Amniotic stem cell (primary cell): Measurements from ENCODE around the gene NDUFA8.
"Not testable (repeated sequence)": the region's sequence is repeated elsewhere in the genome, so short reads cannot be mapped to it uniquely, and the experiment has no call there.

Experiments
- DNase-seq: peaks from one replicate; lab custom pipeline; 2025; lab: John Stamatoyannopoulos, UW

NDUFA8 gene

DNA sequence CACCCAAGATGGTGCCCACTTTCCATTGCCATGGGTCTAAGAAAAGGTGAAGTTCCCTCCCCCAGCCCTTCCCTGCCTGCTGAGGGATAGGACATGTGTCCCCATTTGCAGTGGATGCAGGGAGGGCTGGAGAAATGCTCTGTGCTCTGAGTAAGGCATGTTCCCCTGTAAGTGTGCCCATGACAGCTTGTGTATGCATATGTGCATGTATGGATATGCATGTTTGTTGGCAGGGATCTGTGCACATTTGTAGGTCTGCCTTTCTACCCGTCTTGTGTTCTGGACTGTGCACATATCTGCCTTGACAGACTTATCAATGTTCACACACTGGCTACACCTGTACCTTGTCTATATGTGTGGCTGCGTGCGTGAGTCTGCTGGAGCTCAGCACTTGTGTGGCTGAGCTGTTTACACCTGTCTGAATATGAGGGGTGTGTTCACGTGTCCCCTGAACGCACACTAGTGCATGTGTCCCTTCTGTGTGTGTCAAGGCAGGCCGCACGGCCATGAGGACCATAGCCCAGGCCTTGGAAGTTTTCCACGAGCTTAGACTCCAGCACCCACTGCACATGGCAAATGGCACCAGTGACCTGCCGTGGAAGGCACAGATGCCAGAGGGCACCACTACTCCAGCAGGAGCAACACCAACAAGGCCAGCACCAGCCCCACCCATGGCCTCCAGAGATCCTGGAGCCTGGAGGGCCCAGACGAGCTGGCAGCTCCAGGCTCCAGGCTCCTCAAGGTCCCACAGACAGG, 39.1 kb downstream of the NDUFA8 start:
- DNase-seq: no peak

DNA sequence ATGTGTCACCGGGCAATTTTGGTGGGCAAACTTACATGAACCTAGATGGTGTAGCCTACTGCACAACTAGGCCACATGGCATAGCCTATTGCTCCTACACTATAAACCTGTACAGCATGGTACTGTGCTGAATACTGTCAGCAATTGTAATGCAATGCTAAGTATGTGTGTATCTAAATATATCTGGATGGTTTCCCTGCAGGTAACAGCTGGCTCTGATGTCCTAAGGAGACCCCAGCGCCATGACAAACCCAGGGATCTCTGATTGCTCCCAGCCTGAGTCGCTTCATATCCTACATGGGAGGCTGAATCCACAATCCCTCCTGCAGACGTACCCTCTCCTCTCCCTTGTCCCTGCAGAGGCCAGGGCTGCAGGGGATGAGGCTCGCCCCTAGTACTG, 39.9 kb downstream of the NDUFA8 start:
- DNase-seq: no peak

DNA sequence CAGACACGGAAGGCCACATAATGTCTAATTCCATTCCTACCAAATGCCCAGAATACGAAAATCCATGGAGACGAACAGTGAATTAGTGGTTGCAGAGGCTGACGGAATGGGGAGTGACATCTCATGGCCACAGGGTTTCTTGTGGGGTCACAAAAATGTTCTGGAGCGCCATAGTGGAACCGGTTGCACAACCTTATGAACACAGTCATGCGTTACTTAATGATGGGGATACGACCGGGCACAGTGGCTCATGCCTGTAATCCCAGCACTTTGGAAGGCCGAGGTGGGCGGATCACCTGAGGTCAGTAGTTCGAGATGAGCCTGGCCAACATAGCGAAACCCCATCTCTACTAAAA, 40.4 kb downstream of the NDUFA8 start:
- no peak for DNase-seq

- no peak for DNase-seq
Observed at GRCh38 chr9:122118343-122119165, 41.0 kb downstream of the NDUFA8 start.

- DNase-seq: not testable (repeated sequence)
Observed at GRCh38 chr9:122117241-122117640, 42.3 kb downstream of the NDUFA8 start.

- no peak for DNase-seq
Observed at GRCh38 chr9:122116448-122117173, 43.0 kb downstream of the NDUFA8 start.

DNA sequence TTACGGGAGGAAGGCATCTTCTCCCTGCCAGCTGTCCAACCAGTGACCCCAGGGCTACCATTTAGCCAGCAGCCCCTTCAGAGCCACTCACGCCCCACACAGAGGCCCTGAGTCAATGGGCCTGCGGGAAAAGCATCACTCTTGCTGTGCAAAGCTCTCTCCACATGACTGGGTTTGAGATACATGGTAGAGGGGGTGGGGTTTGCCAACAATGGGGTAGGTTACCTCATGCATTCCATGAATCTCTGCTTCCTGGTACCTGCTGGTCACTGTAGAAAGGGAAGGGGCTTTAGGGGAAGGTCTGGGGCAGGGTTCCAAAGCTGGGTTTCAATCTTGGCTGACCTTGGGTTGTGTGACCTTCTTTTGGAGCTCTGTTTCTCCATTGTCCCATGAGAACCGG, 43.5 kb downstream of the NDUFA8 start:
- DNase-seq: no peak

DNA sequence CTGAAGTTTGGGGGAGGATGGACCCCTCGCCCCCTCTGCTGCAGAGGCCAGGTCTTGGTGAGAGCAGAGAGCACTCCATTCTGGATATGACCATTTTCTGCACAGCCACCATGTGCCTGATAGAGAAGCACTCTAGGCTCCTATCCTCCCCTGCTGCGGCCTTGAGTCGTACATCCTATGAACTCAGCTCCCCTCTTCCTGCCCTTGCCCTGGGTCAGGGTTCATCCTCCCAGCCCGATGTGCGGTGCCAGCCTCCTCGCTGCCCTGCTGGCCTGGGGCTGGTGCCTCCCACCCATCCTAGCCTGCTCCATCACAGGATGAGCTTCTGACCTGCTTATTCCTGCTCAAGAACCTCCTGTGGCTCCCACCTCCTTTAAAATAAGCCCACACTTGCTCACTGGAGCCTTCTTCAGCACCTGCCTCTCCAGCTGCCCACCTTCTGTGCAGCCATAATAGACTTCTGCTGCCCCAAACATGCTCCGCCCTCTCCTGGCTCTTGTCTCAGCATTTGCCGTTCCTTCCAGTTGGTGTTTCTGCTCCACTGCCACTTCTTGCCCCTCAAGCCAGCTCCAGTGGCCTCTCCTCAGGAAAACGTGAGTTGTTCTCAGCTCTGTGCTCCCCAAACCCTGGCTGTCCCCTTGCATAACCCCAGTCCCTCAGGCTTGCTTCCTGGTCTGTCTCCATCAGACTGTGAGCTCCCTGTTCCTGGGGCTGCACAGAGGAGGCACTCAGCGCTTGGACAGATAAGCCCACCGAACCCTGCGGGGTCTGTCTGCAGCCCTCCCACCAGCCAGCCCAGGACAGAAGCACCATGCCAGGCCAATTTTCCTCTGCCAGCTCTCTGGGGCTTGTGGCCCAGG, 44.2 kb downstream of the NDUFA8 start:
- DNase-seq: no peak

GRCh38 chr9:122113574-122113973, 46.0 kb downstream of the NDUFA8 start:
- no peak for DNase-seq

GRCh38 chr9:122112238-122112637, 47.3 kb downstream of the NDUFA8 start:
- no peak for DNase-seq

- no peak for DNase-seq
Observed at GRCh38 chr9:122111413-122112085, 48.0 kb downstream of the NDUFA8 start.

GRCh38 chr9:122110100-122110833, 49.3 kb downstream of the NDUFA8 start:
- DNase-seq: no peak

- DNase-seq: no peak
Observed at GRCh38 chr9:122109035-122109813, 50.4 kb downstream of the NDUFA8 start.

DNA sequence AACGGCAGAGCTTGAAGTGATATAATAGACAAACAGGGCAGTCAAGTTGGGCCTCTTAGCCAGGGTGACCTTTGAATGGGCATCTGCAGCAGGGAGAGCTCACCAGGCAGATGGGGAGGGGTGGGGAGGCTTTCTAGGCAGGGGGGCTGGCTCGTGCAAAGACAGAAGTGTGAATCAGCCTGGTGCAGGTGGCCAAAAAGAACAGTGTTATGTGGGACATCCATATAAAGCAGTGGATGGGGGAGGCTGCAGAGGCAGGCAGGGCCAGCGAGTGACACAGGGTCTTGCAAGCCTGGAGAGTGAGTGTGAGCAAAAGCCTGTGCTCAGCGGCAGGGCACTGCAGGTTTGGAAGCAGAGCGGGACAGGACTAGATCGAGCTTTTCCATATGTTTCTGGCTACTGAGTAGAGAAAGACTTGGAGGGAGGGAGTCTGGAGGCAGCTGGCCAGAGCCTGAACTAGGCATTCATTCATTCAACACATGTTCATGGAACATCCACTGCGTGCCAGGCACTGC, 52.2 kb downstream of the NDUFA8 start:
- no peak for DNase-seq

GRCh38 chr9:122106576-122106975, 53.0 kb downstream of the NDUFA8 start:
- no peak for DNase-seq

- no peak for DNase-seq
Observed at GRCh38 chr9:122103985-122104384, 55.6 kb downstream of the NDUFA8 start.

- DNase-seq: no peak
Observed at GRCh38 chr9:122102156-122102555, 57.4 kb downstream of the NDUFA8 start.

DNA sequence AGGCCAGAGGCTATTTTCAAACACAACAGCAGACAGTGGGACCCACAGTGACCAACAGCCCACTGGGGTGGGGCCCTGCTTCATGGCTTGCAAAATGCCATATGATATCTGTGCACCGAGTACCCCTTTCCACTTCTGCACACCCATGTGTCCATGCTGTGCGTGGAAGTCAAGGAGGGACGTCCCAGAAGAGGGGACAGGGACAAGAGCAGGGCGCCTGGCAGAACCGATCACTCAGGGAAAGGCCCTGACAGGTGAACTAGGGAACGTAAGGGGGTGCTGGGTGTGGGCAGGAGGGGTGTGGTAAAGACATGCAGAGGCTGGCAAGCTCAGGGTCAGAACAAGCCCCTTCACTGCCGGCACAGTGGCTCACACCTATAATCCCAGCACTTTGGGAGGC, 58.8 kb downstream of the NDUFA8 start:
- no peak for DNase-seq

DNA sequence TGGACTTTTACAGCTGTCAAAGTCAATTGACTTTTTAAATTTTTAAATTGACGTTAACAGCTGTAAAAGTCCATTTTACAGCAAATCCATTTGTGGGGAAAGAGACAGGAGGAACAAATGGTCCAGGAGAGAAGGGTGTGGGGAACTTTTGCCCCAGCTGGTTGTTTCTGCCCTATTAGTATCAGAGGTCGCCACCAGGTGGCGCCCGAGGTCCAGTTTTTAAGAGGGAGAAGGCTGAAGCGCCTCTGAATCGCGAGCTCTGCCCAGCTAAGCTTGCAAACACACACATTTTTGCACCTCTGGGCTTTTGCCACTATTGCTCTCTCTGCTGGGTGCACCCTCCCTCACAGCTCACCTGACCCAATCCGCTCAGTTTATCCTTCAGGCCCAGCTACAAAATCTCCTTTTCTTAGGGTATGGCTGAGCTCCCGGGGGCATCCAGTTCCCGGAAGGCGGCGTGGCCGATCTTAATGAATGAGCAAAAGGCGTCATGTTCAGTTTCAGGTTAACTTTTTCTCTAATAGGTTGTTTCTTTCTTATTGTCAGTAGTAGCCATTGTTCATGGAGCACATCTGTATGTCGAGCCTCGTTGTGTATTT, 60.2 kb downstream of the NDUFA8 start:
- DNase-seq: peak; percentile 49
